GM11168 (cell line): ENCODE measurements around the gene TAF4B.
"Not testable (repeated sequence)": the region's sequence is repeated elsewhere in the genome, so short reads cannot be mapped to it uniquely, and the experiment has no call there.

Experiments used
- in situ Hi-C: fragments of 300-500 bp; cut with MboI; formaldehyde crosslinking; loops from one replicate; pipeline ENCODE4 v1.12.0; 2022; ENCODE audit warnings: low sequenced_read_pairs; ENCODE audit not compliant: unreplicated experiment

Gene TAF4B

DNA sequence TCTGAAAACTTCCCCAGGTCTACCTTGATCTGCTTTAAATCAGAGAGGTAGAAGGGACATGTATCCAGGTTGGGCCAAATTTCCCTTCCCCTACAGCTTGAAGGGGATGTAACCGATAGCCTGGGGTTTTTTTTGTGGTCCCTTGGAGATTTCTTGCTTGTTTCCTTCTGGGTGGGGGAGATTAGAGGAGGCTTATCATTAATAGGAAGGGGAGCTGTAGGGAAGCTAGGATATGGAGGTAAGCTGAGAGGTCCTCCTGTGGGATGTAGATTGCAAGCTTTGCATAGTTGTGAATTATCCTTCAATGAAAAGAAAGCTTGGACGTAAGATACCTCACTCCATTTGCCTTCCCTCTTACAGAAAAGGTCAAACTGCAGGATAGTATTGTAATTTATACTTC lies 11.1 kb downstream of the TAF4B start:
- in situ Hi-C loops = not testable (repeated sequence)

DNA sequence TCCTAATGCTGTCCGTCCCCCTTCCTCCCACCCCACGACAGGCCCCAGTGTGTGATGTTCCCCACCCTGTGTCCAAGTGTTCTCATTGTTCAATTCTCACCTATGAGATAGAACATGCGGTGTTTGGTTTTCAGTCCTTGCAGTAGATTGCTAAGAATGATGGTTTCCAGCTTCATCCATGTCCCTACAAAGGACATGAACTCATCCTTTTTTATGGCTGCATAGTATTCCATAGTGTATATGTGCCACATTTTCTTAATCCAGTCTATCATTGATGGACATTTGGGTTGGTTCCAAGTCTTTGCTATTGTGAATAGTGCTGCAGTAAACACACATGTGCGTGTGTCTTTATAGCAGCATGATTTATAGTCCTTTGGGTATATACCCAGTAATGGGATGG lies 12.5 kb downstream of the TAF4B start:
- in situ Hi-C loops = not testable (repeated sequence)

DNA sequence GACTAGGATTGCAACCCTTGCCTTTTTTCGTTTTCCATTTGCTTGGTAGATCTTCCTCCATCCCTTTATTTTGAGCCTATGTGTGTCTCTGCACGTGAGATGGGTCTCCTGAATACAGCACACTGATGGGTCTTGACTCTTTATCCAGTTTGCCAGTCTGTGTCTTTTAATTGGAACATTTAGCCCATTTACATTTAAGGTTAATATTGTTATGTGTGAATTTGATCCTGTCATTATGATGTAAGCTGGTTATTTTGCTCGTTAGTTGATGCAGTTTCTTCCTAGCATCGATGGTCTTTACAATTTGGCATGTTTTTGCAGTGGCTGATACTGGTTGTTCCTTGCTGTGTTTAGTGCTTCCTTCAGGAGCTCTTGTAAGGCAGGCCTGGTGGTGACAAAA lies 16.1 kb downstream of the TAF4B start:
- in situ Hi-C loops = not testable (repeated sequence)

DNA sequence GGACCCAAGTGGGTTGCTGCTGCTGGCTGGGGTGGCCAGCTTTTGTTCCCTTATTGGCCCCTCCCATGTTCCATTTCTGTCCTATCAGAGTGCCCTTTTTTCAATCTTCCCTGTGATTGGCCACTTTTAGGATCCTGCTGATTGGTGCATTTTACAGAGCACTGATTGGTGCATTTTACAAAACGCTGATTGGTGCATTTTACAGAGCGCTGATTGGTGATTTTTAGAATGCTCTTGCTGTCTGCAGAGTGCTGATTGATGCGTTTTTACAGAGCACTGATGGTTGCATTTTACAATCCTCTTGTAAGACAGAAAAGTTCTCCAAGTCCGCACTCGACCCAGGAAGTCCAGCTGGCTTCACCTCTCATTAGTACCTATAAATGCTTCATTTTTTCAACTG lies 19.2 kb downstream of the TAF4B start:
- in situ Hi-C loops = not testable (repeated sequence)

DNA sequence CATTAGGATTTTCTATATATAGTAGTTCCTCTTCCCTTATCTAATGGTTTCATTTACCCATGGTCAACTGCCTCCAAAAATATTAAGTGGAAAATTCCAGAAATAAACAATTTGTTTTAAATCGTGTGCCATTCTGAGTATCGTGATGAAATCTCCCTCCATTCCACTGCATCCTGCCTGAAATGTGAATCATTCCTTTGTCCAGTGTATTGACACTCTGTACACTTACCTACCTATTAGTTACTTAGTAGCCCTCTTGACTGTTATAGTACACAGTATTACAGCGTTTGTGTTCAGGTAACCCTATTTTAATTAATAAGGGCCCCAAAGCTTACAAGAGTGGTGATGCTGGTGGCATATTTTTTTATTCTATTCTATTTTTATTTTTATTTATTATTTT lies 26.2 kb downstream of the TAF4B start:
- in situ Hi-C loops = loop anchor here (10.0 kb wide), 1 partner anchor 168 kb away; no protein-coding TSS in a partner anchor

DNA sequence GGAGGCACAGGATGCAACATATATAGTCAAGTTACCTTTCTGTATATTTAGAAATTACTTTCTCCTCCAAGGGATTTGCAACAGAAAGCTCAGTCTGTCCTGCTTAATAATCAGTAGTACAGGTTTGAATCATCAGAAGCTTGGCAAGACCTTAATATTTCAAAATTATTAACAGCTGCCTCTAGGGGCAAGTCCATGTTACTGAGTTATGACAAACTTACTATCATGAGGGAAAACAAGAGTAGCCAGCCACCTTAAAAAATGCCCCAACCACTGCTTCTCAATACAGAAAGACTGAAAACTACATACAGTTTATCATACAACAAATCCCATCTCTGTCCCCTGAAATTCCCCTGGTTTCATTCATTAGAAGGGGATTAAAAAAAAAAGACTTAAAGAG lies 28.6 kb downstream of the TAF4B start:
- in situ Hi-C loops = loop anchor here (10.0 kb wide), 1 partner anchor 170 kb away; no protein-coding TSS in a partner anchor

DNA sequence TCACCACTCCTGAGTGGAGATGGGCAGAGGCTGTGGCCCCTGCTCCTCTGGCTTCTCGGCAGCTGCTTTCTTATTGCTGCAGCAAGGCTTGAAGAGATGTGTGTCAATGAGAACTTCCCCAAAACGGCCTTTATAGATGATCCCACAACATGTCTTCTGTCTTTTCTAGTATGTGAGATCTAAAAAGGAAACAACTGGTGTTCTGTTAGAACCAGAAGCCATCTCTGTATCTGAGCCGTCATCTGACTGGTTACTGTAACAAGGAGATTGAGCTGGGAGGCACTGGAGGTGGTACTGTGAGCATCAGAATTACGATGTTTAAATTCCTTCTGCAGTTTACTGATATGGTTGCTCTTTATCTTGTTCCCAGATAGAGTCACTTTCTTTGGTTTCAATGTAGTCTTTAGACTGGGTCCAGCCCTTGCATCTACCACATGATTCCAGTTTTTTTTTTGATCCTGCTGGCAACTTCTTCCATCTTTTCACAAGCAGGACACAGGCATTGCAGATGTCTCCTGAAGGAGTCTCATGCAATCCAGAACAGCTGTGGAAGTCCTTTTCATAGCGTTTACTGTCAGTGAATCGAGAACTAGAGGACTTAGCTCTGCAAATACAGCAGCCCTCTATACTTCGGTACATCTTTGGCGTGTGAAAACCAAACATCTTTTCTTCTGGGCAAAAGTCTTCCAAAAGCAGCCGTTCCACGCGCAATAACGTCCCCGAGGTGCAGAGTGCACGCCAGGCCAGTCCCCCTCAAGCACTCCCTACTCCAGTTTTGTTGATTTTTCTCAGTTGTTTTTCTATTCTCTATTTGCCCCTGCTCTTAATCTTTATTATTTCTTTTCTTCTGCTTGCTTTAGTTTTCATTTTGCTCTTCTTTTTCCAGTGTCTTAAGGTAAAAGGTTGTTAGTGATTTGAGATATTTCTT lies 29.7 kb downstream of the TAF4B start:
- in situ Hi-C loops = loop anchor here (10.0 kb wide), 1 partner anchor 171 kb away; no protein-coding TSS in a partner anchor

DNA sequence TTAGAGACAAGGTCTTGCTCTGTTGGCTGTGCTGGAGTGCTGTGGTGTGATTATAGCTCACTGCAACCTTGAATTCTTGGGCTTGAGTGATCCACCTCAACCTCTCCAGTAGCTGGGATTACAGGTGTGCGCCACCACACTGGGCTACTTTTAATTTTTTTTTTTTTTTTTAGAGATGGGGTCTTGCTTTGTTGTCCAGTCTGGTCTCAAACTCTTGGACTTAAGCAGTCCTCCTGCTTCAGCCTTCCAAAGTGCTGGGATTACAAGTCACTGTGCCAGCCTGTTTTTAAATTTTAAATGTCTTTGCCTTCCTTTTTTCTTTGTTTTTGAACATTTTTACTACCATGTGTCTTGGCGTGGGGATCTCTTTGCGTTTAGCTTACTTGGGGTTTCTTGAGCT lies 32.5 kb downstream of the TAF4B start:
- in situ Hi-C loops = loop anchor here (10.0 kb wide), 1 partner anchor 174 kb away; no protein-coding TSS in a partner anchor

DNA sequence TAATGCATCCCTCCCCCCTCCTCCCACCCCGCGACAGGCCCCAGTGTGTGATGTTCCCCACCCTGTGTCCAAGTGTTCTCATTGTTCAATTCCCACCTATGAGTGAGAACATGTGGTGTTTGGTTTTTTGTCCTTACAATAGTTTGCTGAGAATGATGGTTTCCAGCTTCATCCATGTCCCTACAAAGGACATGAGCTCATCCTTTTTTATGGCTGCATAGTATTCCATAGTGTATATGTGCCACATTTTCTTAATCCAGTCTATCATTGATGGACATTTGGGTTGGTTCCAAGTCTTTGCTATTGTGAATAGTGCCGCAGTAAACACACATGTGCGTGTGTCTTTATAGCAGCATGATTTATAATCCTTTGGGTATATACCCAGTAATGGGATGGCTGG lies 33.2 kb downstream of the TAF4B start:
- in situ Hi-C loops = loop anchor here (10.0 kb wide), 1 partner anchor 175 kb away; no protein-coding TSS in a partner anchor

DNA sequence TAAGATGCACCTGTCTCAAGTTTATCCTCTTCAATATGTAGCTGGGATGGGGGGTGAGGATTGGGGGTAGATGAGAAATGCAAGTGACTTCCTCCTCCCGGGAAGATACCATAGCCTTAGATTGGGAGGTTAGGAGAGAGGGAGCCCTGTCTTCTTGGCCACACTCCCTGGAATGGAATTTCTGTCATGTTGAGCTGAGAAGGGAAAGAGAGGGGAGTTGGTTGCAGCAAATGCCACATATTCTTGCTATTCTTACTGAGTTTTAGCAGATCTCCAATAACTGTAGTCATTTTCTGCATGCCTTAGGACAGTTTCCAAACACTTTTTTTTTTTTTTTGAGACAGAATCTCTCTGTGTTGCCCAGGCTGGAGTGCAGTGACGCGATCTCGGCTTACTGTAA lies 35.9 kb downstream of the TAF4B start:
- in situ Hi-C loops = no loop called here

DNA sequence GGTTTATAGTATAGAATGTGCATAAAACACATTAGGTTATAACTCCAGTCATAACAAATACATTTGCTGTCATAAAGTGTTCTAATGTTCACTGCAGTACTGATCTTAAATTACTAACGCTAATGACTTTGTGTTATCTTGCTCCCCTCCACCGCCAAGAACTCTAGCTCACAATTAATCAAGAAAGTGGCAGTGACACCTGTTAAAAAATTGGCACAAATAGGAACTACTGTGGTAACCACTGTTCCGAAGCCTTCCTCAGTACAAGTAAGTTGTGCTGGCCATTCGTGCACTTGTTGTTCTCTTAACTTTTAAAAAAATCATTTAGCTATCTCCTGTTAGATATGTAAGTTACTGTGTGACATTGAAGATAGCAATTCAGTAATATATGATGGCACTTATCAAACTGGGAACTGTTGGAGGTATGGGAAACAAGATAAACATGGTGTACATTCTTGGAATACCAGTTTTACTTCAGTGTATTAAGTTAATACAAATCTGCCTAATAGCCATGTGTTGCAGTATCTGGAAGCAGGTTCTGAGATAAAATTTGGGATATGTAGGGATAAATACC lies 41.2 kb downstream of the TAF4B start:
- in situ Hi-C loops = no loop called here

DNA sequence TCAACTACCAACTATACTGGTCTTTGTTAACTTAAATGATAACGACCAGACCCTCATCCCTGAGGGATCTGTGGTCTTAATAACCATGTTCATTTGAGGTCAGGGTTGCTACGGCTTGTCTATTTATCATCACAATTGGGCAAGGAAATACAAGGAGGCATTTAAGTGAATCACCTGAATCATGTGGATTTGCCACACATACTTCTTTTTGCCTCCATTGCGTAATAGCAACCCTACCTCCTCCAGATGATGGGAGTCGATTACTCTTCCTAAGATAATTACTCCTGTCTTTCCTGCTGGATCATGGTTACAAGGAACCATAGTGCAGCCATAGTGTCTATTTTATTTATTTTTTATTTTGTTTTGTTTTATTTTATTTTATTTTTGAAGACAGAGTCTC lies 42.2 kb downstream of the TAF4B start:
- in situ Hi-C loops = no loop called here

DNA sequence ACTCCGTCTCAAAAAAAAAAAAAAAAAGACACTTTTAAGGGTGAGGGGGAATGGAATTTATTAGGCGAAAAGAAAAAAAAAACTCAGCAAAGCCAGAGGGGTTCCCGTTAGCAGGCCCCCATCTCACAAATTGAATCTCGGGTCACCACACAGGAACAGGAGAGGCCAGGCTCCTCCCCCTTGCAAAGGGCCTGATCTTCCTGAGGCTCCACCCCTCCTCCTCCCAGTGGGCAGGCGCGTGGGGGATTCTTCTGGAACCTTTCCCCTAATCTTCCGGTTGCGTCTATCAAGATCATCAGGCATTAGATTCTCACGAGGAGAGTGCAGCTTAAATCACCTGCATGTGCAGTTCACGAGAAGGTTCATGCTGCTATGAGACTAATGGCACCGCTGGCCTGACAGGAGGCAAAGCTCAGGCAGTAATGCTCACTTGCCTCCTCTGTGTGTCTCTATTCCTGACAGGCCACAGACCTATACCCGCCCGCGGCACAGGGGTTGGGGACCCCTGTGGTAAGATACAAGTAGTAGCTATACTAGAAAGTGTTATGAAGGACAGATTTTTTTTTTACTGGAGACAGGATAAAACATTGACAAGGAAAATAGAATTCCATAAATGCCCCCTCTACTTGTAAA lies 45.8 kb downstream of the TAF4B start:
- in situ Hi-C loops = no loop called here

DNA sequence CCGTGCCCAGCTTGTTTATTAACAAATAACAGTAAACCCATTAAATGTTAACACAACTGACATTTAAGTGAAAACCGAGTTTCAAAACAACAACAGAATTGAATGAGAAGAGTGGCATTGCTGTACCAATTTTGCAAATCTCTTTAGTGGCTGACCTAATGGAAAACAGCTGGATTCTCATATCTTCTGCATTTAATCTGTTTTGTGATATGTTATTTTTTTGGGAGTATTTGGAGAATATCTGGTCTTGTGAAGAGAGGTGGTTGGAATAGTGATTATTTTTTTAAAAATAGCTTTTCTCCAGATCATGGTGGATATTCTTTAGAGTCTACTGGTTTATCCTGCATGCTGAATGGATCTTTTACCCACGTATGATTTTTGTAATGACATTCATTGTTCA lies 51.1 kb downstream of the TAF4B start:
- in situ Hi-C loops = no loop called here

DNA sequence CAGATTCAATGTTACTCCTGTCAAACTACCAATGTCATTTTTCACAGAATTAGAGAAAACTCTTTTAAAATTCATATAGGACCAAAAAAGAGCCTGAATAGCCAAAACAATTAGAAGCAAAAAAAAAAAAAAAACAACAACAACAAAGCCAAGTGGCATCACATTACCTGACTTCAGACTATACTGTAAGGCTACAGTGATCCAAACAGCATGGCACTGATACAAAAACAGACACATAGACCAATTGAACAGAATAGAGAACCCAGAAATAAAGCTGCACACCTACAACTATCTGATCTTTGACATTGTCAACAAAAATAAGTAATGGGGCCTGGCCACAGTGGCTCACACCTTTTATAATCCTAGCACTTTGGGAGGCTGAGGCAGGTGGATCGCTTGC lies 53.2 kb downstream of the TAF4B start:
- in situ Hi-C loops = no loop called here

DNA sequence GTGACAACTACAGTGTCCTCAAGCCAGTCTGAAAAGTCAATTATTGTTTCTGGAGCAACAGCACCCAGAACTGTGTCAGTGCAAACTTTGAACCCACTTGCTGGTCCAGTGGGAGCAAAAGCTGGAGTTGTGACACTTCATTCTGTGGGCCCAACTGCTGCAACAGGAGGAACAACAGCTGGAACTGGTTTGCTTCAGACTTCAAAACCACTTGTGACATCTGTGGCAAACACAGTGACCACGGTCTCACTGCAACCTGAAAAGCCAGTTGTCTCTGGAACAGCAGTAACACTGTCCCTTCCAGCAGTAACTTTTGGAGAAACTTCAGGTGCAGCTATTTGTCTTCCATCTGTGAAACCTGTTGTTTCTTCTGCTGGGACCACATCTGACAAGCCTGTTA lies 59.8 kb downstream of the TAF4B start:
- in situ Hi-C loops = no loop called here

DNA sequence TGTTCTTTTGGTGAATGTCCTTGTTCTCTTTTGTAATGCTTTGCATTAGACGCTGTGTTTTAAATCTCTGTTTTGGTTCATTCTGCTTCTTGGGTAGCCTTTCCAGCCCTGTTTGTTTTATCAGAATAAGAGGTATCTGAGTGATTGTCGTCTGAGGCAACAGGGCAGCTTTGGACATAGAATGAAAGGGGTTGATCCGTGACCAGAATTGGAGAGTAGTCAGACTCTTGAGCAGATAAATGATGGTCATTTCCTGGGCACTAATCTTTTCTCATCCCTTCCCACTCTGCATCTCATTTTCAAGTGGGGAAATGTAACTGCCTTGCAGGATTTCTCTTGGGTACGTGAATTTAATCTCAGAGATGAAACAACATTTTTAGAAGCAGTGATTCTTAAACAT lies 61.4 kb downstream of the TAF4B start:
- in situ Hi-C loops = no loop called here

DNA sequence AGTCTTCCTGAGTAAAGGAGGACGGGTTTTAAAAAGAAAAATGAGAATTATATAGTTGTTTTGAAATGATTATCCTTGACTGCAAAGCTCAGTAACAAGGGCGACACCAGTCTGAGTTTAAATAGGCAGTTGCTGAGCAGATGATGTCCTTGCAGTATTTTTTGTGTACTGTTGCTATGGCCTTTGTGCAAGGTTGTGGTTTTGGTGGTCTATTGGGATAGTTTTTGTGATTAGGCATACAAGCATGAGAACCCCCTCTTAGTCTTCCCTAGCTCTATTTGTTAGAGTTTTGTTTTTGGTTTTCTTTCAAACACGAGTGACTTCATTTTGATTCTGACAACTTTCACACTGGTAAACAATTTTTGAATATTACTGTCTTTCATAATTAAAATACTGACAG lies 64.1 kb downstream of the TAF4B start:
- in situ Hi-C loops = no loop called here

DNA sequence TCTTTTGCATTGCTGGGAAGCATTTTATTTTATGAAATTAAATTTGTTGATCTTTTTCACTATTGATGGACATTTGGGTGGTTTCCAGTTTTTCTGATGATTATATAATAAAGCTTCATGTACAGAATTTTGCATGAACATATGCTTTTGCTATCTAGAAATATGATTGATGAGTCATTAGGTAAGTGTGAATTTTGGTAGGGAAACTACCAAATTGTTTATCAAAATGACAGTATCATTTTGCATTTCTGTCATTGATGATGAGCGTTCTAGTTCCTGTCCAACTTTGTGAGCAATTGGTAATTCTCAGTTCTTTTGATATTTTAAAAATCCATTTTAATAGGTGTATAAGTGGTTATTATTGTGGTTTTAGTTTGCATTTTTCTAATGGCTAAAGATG lies 67.7 kb downstream of the TAF4B start:
- in situ Hi-C loops = no loop called here

DNA sequence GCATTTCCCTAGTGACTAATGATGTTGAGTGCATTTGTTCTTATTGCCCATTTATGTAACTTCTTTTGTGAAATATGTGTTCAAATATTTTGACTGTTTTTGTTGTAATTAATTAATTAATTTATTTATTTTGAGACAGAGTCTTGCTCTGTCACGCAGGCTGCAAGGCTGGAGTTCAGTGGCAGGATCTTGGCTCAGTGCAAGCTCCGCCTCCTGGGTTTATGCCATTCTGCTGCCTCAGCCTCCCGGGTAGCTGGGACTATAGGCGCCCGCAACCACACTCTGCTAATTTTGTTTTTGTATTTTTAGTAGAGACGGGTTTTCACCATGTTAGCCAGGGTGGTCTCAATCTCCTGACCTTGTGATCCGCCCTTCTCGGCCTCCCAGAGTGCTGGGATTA lies 71.9 kb downstream of the TAF4B start:
- in situ Hi-C loops = no loop called here

DNA sequence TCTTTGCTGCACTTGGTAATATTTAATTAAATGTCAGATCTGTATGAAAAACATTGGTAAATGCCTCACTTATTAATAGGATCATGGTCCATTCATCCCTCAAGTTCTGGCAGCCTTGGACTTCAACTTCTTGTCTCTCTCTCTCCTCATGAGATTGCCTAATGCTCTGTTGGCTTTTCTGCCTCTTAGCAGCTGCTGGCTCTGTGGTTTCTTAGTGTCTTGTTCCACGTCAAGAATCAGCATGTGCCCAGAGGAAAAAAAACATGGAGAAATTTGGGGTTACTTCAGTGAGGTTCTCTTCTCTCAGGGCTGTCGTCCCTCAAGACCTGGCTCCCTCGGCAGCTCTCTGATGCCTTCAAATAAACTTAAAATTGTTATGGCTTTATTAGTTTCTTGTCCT lies 75.4 kb downstream of the TAF4B start:
- in situ Hi-C loops = loop anchor here (10.0 kb wide), 1 partner anchor 353 kb away; no protein-coding TSS in a partner anchor
